GM19239 (cell line): ENCODE measurements around the gene DDO.
"Not testable (repeated sequence)": the region's sequence is repeated elsewhere in the genome, so short reads cannot be mapped to it uniquely, and the experiment has no call there.

ENCODE experiments used
- DNase-seq: peaks from one replicate; pipeline ENCODE4 v3.0.0; 2011; ENCODE audit warnings: low spot score; ENCODE audit not compliant: insufficient read length
- FAIRE-seq: peaks from 2 replicates; lab custom pipeline; 2011; peaks lifted over from hg19 to GRCh38; lab: Jason Lieb, UNC

DDO gene

DNA sequence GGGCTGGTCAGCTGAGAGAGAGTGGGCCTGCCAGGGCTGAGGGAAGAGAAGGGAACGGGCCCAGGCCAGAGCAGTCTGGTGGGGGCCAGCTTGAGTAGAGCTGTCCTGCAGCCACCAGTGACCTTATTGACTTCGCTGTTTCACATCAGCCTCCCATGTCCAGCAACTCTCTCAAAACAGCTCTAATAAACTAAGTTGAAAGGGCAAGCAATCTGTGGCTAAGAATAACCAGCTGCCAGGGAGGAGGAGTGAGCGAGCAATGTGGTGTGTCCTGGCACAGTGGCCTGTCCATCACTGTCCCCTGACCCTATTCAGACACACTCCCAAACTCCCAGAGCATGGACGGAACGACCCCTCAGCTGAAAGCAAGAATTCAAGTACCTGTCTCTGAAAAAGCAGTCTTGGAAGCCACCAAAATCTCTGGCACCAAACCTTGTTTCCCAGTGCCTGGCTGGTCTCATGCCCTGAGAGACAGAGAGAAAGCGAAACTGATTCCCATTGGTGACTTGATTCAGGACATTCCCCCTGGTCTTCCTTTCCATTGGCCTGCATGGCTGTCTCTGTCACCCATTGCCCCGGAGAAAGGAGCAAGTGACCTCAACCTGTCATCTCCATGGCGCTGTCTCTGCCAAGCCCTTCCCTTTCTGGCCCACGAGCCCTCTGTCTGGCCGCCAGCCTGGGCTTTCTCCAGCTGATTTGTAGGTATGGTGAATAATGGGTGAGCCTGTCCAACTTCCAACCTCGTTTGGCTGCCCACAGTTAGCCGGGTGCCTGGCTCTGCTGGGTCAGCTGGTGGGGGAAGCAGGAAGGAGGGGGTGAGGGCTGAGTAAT, at the start of gene DDO:
DDO (minus strand) TSS at position 490 of the 831 bp plus-strand sequence. CDS start 2,113 bp downstream, outside the sequence.
- DNase-seq (peak; percentile 24), FAIRE-seq (no peak)

- DNase-seq (no peak), FAIRE-seq (no peak)
These were observed 47.6 kb upstream of the DDO start for GRCh38 chr6:110462884-110463481.

GRCh38 chr6:110461376-110461775, 46.0 kb upstream of the DDO start:
- no peak for FAIRE-seq
- DNase-seq = no peak

- no peak for DNase-seq
- FAIRE-seq = no peak
These were observed 43.8 kb upstream of the DDO start for GRCh38 chr6:110459137-110459536.

DNA sequence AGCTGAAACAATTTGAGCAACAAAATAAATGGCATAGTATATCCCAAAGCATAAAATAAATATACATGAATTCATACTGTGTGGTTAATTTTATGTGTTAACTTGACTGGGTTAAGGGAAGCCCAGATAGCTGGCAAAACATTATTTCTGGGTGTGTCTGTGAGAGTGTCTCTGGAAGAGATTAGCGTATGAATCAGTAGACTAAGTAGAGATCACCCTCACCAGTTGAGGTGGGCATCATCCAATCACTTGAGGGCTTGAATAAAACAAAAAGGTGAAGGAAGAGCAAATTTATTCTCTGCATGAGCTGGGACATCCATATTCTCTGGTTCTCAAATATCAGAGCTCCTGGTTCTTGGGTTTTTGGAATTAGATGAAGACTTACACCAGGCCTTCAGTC, 43.1 kb upstream of the DDO start:
- FAIRE-seq (no peak), DNase-seq (no peak)

GRCh38 chr6:110457567-110458175, 42.3 kb upstream of the DDO start:
- DNase-seq, FAIRE-seq: not testable (repeated sequence)

DNA sequence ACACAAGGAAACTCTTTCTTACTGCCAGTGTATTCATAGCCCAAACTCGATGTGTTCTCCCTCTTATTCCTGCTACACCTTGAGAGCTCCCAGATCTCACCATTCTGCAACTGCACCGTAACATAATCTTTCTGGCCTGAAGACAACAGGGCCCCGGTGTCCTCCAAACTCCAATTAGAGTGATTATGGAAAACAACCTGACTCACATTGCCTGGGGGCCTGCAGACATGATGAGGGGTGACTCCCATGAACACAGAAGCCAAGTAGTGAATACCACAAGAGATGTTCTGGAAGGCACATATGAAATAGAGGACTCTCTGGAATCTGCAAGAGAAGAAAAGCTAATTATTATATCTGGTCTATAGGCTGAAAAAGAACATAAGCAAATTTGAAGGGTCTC, 41.3 kb upstream of the DDO start:
- FAIRE-seq = no peak

GRCh38 chr6:110449541-110449895, 34.1 kb upstream of the DDO start:
- DNase-seq (no peak), FAIRE-seq (no peak)

More for the DNA sequence above, 41.3 kb upstream of the DDO start:
- DNase-seq = no peak

GRCh38 chr6:110448846-110449540, 33.6 kb upstream of the DDO start:
- FAIRE-seq (no peak), DNase-seq (no peak)

GRCh38 chr6:110447761-110448160, 32.4 kb upstream of the DDO start:
- DNase-seq = no peak
- FAIRE-seq = no peak

GRCh38 chr6:110446405-110446804, 31.0 kb upstream of the DDO start:
- DNase-seq (no peak), FAIRE-seq (no peak)

GRCh38 chr6:110440026-110440425, 24.7 kb upstream of the DDO start:
- FAIRE-seq = no peak
- DNase-seq = no peak

GRCh38 chr6:110439356-110439755, 24.0 kb upstream of the DDO start:
- FAIRE-seq (no peak), DNase-seq (no peak)

- no peak for DNase-seq
- FAIRE-seq = no peak
These were observed 19.7 kb upstream of the DDO start for GRCh38 chr6:110434961-110435602.

GRCh38 chr6:110432285-110432900, 17.0 kb upstream of the DDO start:
- DNase-seq (no peak), FAIRE-seq (no peak)

DNA sequence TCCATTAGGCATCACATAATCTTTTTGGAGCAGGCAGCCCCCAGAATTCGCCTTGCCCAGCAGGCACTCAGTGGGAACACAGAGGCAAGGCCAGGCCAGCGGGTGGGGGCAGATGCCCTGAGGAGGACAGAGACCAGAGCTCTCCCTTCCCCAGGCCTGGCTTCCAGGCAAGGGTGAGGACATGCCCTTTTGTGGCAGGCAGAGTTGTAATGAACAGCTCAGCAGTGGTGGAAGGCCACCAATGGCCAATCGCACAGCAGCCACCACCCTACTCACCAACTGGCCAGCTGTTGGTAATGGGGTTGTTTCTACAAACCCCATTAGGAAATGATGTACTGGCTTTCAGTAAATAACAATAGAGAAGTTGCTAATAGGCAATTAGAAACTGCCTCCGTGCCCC, 15.4 kb upstream of the DDO start:
- FAIRE-seq (no peak), DNase-seq (no peak)

DNA sequence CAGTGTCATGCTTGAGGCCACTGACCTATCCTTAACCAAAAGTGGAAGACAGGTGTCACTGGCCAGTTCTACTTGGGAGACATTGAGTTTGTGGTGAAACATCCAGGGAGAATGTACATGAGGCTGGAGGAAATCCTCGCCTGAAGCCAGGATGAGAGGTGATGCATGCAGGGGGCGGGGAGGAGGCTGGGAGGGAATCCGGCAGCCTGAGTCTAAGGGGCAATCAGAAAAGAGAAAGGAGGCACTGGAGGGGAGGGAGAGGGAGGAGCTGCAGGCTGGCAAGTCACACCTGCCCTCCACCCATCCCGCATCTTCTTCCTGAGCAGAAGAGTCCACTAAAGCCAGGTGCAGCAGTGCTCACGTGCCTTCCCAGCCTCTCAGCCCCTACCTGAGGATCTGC, 14.9 kb upstream of the DDO start:
- FAIRE-seq (no peak), DNase-seq (no peak)

DNA sequence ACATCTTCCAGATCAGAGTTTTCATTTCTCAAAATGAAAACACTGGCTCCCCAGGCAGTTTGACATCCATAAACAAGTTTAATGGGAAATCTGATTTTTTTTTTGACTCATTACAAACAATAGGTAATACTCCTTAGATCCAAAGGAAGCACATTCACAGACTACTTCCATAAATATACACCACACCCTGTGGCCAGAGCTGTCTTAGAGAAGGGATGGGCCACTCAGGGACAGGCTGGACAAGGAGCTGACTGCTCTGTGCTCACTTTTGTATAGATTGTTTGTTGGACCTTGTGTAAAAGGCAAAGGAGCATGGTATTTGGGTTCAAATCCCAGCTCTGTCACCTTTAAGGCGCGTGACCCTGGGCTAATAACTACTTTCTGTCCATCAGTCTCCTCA, 12.8 kb upstream of the DDO start:
- FAIRE-seq = no peak

GRCh38 chr6:110425816-110426215, 10.4 kb upstream of the DDO start:
- no peak for FAIRE-seq
- no peak for DNase-seq

More for the DNA sequence above, 12.8 kb upstream of the DDO start:
- DNase-seq = no peak

DNA sequence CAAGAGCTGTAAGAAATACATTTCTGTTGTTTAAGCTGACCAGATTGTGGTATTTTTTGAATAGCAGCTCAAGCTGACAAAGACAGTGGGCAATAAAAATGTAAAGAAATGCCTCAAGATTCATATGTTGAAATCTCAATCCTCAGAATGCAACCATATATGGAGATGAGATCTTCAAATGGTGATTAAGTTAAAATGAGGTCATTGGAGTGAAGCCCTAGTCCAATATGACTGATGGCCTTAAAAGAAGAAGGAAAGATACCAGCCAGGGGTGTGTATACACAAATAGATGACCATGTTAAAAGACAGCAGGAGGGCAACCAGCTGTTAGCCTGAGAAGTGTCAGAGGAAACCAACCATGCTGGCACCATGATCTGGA, 7.1 kb upstream of the DDO start:
- DNase-seq (no peak), FAIRE-seq (no peak)
